ENCODE results near the gene MAN1A1. TPM values are rescaled to one million over a fixed set of nuclear protein-coding genes. Genes with fewer than 3 reads are reported as not detected.

The MAN1A1 gene
- total RNA-seq, 1 donor: 79.6 TPM

DNA sequence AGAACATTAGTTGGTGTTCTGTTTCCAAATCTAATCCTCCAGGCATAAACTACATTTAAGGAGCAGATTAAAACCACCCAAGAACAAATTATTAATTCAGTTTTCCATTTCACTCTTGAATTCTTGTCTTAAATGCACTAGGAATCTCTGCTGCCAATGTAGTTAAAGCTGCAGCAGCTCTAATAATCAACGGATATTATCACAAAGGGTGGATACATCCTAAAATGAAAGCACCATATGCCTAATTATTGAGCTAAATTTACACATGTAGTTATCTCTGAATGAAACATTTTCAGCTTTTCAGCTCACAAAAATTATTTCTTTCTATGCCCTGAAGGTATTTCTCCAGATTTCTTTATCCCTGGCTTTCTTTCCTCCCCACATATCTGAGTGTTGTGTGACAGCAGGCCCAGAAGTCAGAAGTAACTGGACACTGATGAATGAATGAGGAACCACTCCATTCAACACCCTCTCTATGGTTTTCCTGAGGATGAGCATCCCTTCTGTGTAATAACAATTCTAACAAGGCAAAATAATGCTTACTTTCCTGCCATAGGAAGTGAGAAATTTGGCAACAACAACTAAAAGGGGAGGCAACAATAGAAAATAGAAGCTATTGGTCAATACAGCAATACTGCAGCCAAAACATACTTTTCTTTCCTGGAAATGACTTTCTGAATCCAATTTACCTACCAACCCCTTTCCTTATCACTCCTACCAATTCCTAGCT lies 14.9 kb downstream of the MAN1A1 start:
- no peak overlapping the region for H3K27ac ChIP-seq (ENCODE audit: low read depth, low read length)
- H4K20me1 ChIP-seq (ENCODE audit: insufficient read depth, low read length): no peaks in the 10 kb centered on the region
- TF ChIP-seq, protein P1, sequence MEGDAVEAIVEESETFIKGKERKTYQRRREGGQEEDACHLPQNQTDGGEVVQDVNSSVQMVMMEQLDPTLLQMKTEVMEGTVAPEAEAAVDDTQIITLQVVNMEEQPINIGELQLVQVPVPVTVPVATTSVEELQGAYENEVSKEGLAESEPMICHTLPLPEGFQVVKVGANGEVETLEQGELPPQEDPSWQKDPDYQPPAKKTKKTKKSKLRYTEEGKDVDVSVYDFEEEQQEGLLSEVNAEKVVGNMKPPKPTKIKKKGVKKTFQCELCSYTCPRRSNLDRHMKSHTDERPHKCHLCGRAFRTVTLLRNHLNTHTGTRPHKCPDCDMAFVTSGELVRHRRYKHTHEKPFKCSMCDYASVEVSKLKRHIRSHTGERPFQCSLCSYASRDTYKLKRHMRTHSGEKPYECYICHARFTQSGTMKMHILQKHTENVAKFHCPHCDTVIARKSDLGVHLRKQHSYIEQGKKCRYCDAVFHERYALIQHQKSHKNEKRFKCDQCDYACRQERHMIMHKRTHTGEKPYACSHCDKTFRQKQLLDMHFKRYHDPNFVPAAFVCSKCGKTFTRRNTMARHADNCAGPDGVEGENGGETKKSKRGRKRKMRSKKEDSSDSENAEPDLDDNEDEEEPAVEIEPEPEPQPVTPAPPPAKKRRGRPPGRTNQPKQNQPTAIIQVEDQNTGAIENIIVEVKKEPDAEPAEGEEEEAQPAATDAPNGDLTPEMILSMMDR (IDR thresholded peaks at IDR 0.05; ENCODE audit: extremely low read depth, low read depth, low read length): no peak
- H3K4me2 ChIP-seq (ENCODE audit: insufficient read depth, low read length): no peak overlapping the region
- no peak overlapping the region for H3K4me3 ChIP-seq (ENCODE audit: insufficient read depth, low read length)
- H3K9me3 ChIP-seq (ENCODE audit: low read depth, low read length): no peaks in the 10 kb centered on the region
- H3K36me3 ChIP-seq (ENCODE audit: insufficient read depth, low read length): no peaks in the 10 kb centered on the region
- H3K4me1 ChIP-seq (ENCODE audit: insufficient read depth, low read length): no peaks in the 10 kb centered on the region
- DNase-seq (ENCODE audit: insufficient read length, low spot score, missing footprints): no peak
- H3K27me3 ChIP-seq (ENCODE audit: insufficient read depth, low read length): no peaks in the 10 kb centered on the region
- no peaks in the 10 kb centered on the region for H3K79me2 ChIP-seq (ENCODE audit: insufficient read depth, low read length)
- H2AFZ ChIP-seq (ENCODE audit: low read length): no peak overlapping the region

DNA sequence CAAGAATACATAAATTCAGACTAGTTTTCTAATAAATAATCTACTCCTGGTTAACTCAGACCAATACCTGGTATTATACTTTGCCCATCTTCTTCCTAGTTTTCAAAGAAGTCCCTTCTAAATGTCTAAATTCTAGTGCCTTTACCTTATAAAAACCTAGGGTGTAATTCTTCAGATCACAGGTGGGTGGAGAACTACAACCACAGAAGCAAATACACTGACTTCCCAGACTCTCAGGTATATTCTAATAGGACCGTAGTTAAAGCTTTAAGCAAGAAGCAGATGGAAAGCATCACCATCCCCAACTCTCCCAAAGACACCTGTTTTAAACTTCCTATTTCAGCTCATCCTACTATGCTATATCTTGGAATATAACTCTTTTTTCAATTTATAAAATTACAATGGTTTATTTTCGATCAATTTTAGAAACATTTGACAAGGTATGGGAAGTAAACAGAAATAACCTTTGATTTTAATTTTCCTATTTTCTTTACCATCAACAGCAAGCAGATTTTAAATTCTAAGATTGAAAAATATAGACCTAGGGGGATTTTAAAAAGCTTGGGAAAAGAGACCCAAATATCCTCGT lies 15.8 kb downstream of the MAN1A1 start:
- Histone ChIP-seq H2AFZ (ENCODE audit: low read length) (no peak overlapping the region), H3K27me3 (ENCODE audit: insufficient read depth, low read length) (no peaks in the 10 kb centered on the region), H3K4me3 (ENCODE audit: insufficient read depth, low read length) (no peak overlapping the region), H3K79me2 (ENCODE audit: insufficient read depth, low read length) (no peaks in the 10 kb centered on the region), H4K20me1 (ENCODE audit: insufficient read depth, low read length) (no peaks in the 10 kb centered on the region), H3K4me2 (ENCODE audit: insufficient read depth, low read length) (no peak overlapping the region), H3K4me1 (ENCODE audit: insufficient read depth, low read length) (no peaks in the 10 kb centered on the region), H3K36me3 (ENCODE audit: insufficient read depth, low read length) (no peaks in the 10 kb centered on the region), H3K9me3 (ENCODE audit: low read depth, low read length) (no peaks in the 10 kb centered on the region), H3K27ac (ENCODE audit: low read depth, low read length) (no peak overlapping the region)
- TF ChIP-seq, protein P1 (IDR thresholded peaks at IDR 0.05; ENCODE audit: extremely low read depth, low read depth, low read length): peak; percentile 23
- no peak for DNase-seq (ENCODE audit: insufficient read length, low spot score, missing footprints)

DNA sequence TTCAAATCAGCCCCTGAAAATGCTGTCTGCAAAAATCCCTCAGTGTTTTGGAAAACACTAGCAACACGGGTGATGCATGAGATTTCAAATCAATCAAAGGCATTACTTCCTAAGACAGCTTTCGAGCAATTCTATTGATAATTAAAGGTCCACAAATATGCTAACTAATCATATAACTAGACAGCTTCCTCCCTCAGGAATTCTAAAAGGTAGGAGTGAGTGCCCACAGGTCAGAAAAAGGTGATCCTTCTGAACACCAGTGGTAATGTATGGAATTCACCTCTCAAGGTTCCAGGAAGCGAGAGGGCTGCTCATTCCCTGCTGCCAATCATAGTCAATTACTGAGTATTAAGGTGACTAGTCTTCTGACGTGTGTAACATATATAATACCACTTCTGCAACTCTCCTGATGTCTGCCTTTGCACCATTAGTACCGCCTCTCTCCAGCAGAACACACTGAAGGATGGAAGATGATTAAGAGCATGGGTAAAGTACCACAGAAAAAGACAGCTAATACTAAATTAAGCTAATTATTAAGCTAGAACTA lies 16.4 kb downstream of the MAN1A1 start:
- TF ChIP-seq, protein P1 (IDR thresholded peaks at IDR 0.05; ENCODE audit: extremely low read depth, low read depth, low read length): no peak
- H3K27me3 ChIP-seq (ENCODE audit: insufficient read depth, low read length): no peaks in the 10 kb centered on the region
- H2AFZ ChIP-seq (ENCODE audit: low read length): no peak overlapping the region
- no peaks in the 10 kb centered on the region for H3K4me1 ChIP-seq (ENCODE audit: insufficient read depth, low read length)
- no peak overlapping the region for H3K4me2 ChIP-seq (ENCODE audit: insufficient read depth, low read length)
- no peaks in the 10 kb centered on the region for H3K79me2 ChIP-seq (ENCODE audit: insufficient read depth, low read length)
- peaks cover 1% of the 10 kb centered on the region for H4K20me1 ChIP-seq (ENCODE audit: insufficient read depth, low read length)
- no peak for DNase-seq (ENCODE audit: insufficient read length, low spot score, missing footprints)
- no peak overlapping the region for H3K27ac ChIP-seq (ENCODE audit: low read depth, low read length)
- no peak overlapping the region for H3K4me3 ChIP-seq (ENCODE audit: insufficient read depth, low read length)
- H3K36me3 ChIP-seq (ENCODE audit: insufficient read depth, low read length): no peaks in the 10 kb centered on the region
- H3K9me3 ChIP-seq (ENCODE audit: low read depth, low read length): no peaks in the 10 kb centered on the region

DNA sequence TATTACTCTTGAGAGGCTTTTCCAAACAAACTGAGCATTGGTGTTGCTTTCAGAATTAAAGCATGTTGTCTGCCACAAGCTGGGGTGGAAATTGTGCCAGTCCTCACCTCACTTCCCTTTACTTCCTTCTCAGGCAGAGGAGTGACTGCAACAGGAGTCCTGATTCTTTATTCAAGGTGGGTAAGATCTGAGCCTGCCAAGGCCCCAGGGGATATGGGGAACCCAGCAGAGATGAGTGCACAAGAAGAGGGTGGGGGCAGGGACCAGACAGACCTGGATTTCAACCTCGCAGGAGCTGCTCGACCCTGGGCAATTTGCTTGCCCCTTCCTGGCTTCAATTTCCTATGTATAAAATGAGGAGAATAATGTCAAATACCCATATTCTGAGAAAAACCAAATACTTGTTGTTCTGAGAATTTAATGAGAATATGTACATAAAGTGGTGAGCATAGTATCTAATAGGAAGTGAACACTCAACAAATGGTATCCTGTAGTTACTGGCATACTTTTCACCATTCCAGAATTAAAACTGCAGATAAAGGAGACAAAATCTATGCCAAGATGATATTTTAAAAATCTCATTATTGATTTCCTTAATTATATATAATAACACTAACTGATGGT lies 17.8 kb downstream of the MAN1A1 start:
- Histone ChIP-seq H3K27me3 (ENCODE audit: insufficient read depth, low read length) (no peaks in the 10 kb centered on the region), H3K27ac (ENCODE audit: low read depth, low read length) (no peak overlapping the region), H2AFZ (ENCODE audit: low read length) (no peak overlapping the region), H3K9me3 (ENCODE audit: low read depth, low read length) (no peaks in the 10 kb centered on the region), H3K36me3 (ENCODE audit: insufficient read depth, low read length) (no peaks in the 10 kb centered on the region), H3K79me2 (ENCODE audit: insufficient read depth, low read length) (no peaks in the 10 kb centered on the region), H4K20me1 (ENCODE audit: insufficient read depth, low read length) (peaks cover 5% of the 10 kb centered on the region), H3K4me3 (ENCODE audit: insufficient read depth, low read length) (no peak overlapping the region), H3K4me1 (ENCODE audit: insufficient read depth, low read length) (no peaks in the 10 kb centered on the region), H3K4me2 (ENCODE audit: insufficient read depth, low read length) (no peak overlapping the region)
- TF ChIP-seq, protein P1 (IDR thresholded peaks at IDR 0.05; ENCODE audit: extremely low read depth, low read depth, low read length): no peak
- DNase-seq (ENCODE audit: insufficient read length, low spot score, missing footprints): no peak
